ENCODE measurements around the gene KDM4C.

DNA sequence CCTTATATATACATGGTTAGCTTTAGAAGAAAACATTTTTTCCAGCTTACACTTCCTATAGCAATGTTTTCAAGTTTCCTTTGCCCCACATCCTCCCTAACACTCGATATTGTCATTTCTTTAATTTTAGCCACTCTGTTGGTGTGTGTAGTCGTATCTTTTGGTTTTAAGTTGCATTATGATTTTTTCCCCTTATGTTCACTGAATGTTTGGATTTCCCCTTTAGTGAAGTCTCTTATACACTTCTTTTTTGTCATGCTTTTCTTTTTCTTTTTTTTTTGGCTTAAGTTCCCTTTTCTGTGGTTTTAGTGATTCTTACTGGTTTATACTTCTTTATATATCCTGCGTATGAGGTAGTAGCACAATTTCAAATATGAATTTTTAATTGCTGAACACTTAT lies 58.8 kb downstream of the KDM4C start:
- TF ChIP-seq CTCF (IDR thresholded peaks at IDR 0.05; ENCODE audit: low read length): no peak
- no peak for TF ChIP-seq EZH2 (IDR thresholded peaks at IDR 0.05; ENCODE audit: borderline replicate concordance, low read length)
